HS-27A (cell line): ENCODE measurements around the gene CNTNAP2.
"Not testable (repeated sequence)": the region's sequence is repeated elsewhere in the genome, so short reads cannot be mapped to it uniquely, and the experiment has no call there.

Experiments used
- DNase-seq: peaks from one replicate; pipeline ENCODE4 v3.0.0-alpha.2; 2012; ENCODE audit warnings: low read depth, missing footprints

The CNTNAP2 gene

DNA sequence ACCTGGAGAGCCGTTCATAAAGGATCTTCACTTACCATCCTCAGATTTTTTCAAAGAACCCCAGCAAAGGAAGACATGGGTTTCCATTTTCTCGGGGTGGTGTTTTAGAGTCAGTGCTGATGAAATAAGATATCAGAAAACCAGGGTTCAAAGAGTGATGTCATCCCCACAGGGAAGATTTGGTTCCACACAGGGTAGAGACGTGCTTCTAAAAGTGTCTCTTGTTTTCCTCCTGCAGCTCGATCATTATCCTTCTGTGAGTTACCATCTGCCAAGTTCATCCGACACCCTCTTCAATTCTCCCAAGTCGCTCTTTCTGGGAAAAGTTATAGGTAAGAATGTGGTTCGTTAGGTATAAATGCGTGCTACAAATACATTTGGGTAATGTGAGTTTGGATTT is 2150.2 kb downstream of the CNTNAP2 start:
- DNase-seq = no peak

DNA sequence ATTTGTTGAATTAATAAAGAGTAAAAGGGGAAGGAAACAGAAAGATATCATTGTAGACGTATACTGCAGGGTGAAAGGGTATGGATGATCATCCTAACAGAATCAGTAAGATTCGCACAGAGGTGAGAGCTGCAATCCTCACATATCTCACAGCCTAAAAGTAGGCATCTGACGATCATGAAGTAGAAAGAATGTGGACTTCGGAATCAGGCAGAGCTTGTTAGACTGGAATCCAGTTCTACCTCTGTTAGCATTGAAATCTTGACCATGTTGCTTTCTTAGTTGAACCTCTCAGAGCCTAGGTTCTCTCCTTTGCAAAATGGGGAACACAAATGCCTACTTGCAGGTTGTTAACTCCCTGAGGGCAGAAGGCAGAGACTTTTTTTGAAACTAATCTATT is 2154.0 kb downstream of the CNTNAP2 start:
- DNase-seq = no peak

DNA sequence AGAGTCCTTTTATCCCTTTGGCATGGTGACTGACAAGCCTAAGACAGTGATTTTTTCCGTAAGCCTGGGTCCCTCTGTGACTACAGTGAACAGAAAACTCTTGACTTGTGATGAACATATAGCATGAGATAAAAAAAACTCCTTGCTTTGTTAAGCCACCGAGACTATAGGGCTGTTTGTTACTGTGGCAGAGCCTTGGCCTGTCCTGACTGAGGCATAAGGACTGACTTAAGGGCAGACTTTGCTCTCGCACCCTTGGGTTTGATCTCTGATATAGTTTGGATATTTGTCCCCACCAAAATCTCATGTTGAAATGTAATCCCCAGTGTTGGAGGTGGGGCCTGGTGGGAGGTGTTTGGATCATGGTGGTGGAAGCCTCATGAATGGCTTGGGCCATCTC is 2157.5 kb downstream of the CNTNAP2 start:
- DNase-seq = no peak

DNA sequence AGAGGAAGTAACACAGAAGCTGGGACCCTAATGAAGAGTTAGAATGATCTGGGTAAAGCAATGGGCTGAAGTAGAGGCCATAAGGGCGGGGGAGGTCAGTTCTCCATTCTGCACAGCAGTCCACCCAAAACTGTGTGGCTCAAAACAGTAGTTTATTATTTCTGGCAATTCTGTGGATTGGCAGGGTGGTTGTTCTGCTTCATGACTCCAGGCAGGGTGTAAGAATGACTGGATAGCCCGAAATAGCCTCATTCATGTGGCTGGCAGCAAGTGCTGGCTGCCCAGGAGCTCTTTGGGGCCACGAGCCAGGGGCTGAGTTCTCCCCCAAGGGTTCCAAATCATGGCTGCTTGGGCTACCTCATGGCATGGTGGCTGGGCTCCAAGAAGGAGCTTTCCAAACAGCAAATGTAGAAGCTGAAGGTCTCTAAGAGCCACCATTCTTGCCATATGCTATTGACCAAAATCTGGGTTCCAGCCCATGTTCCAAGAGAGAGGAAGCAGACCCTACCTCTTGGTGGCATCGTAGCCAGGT is 2158.8 kb downstream of the CNTNAP2 start:
- no peak for DNase-seq

DNA sequence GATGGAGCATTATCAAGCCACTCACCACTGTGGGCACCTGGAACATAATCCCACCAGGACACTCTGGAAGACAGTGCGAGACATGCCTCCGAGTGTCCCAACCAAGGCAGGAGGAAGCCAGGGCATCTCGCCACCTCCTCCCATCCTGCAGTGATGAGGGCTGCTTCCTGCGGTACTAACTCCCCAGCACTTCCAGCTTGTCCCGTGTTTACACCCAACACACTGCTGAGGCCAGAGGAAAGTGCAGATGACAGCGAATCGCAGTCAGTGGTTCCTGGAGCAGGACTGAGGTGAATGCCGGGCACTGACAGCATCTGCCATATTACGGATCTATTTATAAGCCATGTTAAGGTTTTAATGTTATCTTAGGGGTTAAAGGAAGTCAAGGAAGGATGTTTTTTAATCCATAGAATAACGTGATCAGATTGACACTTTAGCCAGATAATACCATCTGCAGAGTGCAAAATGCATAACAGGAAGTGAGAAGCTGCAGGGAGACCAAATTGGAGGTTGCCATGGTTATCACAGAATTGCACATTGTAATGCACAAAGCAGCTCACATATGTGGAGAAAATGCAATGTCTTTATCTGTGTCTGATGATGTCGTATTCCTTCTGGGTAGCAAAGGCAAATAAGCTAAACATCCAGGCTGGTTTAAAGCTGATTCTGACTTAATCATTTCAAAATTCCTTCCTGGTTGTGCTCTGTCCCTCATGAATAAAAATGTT is 2159.9 kb downstream of the CNTNAP2 start:
- no peak for DNase-seq

DNA sequence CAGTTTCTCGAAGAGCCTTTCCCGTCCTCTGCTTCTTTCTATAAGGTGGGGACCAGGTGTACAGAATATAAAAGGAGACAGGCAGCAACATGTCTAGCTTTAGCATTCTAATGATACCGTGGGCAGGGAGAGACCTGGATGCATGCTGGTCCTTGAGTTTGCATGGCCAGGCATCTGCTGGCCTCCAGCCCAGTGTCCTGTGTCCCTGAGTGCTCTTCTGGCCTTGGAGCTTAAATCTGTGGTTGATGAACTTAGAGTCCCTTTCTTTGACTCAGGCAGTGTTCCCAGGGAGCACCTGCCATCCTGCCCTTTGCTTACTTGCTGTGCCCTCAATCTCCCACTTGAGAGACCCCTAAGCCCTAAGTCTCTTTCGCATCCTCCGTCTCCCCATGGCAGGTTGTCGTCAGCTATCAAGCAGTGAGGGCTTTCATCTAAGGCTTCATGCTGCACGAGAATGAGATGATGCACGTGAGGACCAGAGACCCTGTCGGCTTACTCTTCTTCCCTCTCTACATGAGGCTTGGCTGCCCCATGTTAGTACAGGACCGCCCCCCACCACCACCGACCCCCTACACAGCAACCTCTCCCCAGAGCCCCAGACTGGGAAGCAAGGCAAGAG is 2160.6 kb downstream of the CNTNAP2 start:
- DNase-seq = no peak

DNA sequence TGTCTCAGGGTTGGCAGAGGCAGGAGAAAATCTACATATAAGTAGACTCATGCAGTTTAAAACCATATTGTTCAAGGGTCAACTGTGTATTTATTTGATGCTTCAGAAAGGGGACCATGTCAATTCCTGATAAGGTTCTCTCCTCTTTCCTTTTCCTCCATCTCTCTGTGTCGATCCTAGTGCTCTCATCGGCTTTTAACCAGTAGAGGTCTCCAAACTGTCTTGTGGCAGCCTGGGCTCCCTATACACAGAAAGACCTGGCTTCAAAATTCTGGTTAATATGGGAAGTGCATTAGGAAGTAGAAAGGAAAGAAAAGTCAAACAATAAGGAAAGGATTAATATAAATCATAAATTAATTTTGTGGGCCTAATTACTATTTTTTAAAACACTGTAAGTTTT is 2169.5 kb downstream of the CNTNAP2 start:
- DNase-seq = no peak

DNA sequence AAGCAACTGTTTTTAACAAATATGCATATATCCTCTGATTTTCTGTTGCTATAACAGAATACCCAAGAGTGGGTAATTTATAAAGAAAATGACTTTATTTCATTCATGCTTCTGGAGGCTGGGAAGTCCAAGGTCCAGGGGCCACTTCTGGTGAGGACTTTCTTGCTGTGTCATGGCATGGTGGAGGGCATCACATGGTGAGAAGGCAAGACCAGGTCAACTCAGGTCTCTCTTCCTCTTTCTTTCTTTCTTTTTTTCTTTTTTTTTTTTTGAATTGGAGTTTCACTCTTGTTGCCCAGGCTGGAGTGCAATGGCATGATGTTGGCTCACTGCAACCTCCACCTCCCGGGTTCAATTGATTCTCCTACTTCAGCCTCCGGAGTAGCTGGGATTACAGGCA is 2170.9 kb downstream of the CNTNAP2 start:
- DNase-seq = no peak

DNA sequence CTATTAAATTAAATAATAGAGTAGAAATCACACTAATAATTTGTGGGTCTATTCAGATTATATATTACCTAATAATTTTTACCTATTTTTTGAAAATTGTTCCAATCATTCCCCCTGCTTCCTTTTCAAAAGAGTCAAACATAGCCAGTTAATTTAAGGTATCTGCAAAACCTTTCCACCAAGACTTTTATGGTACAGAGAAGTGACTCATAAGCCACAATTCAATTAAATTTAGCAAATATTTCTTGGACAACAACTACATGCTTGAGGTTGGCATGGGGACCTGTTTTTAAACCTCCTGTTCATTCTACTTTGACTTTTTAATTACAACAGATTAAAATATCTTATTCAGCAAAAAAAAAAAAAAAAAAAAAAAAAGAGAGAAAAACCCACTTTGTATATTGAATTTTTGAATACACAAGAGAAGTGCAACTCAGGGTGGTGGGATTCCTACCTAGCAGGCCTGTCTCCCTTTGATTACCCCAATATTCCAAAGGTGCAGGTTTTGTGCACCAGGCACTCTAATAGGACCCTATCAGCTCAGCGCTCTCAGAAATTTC is 2172.1 kb downstream of the CNTNAP2 start:
- DNase-seq = no peak

DNA sequence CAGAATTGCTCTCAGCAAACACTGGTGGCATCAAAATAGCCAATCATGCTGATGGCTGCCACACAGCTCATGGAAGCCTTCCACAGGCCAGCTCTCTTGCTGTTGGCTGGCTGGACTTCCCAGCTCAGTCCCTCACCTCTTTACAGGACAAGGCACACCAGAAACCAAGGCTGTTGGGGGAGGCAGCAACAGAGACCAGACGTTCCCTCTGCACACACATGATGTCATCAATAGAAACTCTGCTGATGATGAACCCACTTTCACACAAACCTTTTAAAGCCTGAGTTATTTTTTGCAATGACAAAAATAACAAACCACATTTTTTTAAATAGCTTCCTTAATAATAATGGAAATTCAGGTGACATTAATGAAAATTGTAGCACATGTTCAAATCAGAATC is 2173.0 kb downstream of the CNTNAP2 start:
- no peak for DNase-seq

DNA sequence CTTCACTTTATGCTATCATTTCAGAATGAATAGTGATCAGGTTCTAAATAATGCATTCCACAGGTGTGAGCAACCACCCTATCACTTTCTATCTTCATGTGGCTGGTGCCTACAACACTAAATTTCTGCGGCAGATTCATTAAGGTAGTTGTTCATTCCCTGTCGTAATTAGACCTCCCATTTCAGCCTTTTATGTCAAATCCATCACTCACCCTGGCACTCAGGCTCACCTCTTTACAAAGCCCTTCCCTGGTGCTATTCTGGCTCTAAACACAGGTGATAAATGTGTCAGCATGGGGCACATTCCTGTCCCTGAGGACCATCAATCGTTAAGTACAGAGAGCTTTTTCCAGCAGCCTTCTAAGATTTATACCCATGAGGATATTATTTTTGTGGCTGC is 2173.9 kb downstream of the CNTNAP2 start:
- DNase-seq = no peak

DNA sequence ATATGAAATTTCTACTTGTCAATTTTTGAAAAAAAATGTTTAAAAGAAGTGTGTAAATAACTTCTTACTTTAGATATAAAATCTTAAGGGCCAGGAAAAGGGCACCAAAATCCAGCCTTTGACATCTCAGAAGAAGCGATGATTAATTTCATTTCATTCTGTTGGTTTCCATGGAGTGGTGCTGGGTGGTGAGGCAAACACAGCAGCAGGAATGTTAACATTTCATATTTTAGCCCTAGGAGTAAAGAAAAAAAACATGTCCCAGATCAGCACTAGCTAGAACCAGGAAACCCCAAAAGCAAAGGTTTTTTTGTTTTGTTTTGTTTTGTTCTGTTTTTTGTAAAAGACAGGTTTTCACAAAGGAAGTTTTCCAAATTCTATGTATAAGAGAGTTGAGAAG is 2175.2 kb downstream of the CNTNAP2 start:
- no peak for DNase-seq

DNA sequence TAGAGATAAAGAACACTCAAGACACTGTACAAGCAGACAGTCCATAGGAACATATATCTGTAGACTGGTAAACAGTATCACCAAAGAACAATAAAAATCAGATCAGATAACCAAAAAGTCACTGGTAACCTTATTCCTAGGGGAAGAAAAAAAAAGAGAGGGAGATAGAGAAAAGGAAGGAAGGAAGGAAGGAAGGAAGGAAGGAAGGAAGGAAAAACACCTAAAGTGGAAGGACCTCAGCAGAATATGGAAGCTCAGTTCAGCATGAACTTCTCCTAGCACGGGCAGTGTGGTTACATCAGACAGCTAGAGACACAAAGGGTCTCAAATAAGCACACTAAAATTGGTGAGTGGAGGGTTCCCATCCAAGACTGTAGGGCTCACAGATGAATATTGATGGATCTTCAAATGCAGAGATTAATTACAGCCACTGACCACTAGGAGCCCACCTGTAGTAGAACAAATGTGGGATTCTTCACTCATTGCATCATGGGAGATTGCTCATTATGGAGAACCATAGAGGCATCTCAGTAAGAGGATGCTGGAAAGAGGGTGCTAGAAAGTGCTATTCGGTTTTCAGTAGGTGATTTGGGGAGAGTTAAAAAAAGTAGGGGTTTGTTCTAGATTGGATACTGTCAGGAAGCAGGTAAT is 2180.5 kb downstream of the CNTNAP2 start:
- no peak for DNase-seq

DNA sequence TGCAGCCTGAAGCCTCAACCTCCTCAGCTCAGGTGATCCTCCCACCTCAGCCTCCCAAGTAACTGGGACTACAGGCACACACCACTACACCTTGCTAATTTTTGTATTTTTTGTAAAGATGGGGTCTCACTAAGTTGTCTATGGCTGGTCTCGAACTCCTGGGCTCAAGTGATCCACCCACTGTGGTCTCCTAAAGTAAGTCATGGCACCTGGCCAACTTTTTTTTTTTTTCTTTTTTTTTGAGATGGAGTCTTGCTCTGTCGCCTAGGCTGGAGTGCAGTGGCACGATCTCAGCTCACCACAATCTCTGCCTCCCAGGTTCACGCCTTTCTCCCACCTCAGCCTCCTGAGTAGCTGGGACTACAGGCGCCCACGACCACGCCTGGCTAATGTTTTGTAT is 2182.2 kb downstream of the CNTNAP2 start:
- not testable (repeated sequence) for DNase-seq

DNA sequence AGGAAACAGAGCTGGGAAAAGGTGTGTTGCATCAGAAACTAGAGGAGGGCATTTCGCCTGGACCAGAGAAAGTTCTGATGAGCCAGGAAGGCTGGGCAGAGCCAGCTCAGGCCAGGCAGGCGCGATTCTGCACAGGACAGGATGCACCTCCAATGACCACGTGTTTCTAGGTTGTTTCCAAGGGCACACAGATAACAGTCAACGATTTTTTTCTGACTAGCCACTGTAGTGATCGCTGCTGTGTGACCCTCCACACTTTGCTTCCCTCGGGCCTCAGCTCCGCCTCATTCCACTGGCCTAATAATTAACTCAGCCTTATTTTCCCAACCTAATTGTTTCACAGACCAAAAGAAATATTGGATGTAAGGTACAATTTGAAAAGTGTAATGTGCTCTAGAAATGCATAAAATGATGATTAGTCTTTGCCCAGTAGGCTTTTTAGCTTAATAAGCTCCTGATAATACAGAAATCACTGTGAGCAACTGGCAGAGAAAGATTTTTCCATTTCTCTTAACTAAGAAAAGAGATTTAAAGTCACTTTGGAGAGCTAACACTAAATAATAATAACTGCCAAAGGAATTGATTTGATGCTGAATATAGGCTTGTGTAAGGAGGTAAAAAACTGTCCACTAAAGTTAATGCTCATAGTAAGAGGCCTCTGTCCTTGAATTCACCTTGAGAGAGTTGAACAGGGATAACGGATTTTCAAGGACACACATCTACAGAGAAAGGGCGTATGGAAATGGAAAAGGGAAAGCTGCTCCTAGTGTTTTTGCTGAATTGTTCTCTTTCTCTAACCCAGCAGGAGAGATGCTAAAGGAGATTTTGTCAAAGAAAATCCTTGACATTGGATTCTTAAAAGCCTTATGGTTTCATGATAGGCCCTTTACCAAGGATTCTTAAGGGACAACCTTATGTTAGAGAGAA is 2183.0 kb downstream of the CNTNAP2 start:
- DNase-seq = no peak

DNA sequence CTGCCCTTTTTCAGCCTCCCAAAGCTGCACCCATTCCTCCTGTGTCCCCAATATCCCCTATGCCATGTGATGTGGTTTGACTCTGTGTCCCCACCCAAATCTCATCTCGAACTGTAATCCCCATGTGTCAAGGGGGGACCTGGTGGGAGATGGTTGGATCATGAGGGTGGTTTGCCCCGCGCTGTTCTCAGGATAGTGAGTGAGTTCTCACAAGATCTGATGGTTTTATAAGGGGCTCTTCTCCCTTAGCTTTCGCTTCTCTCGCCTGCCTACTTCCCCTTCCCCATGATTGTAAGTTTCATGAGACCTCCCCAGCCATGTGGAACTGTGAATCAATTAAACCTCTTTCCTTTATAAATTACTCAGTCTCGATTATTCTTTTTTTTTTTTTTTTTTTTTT is 2185.8 kb downstream of the CNTNAP2 start:
- not testable (repeated sequence) for DNase-seq

DNA sequence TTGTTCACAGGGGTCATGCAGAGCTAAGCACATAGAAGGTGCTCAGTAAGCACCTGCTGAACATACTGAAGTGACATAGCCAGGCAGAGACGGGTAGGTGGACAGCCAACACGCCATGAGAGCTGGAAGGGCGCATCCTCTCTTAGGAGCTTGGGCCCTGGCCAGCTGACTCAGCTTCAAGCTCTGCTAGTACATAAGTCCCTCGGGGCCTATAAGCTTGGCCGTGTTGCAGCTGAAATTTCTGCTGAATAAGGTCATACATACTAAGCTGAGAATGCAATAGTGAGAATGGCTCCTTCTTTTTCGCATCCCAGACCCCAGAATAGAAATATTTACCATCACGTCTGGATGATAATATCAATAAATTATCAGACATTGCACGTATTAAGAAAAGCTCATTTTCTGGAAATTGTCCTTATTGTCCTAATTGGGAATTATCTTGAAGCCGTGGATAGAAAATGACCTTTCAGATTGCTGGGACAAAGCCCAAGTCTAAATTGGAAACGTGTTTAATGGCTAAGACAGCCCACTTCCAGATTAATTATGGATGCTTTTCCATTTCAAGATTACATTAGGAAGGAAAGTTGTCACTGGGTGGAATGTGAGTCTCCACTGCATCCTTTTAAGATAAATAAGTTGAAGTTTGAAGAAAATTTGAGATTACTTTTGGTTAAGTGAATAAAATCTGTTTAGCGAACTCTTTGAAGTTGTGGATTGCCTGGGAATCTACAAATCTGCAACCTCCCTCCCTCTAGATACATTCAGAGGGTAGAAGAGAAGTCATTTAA is 2186.9 kb downstream of the CNTNAP2 start:
- no peak for DNase-seq

DNA sequence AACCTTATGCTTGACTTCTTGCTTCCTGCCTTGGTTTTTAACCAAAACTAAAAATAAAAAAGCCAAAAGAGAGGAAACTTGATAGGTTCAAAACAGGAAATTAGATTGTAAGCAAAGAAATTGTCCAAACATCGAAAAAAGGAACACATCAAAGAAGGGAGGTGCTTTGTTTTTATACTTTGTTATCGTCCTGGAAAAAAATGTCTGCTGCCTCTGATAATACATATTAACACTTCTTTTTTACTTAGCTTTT is 2187.4 kb downstream of the CNTNAP2 start:
- DNase-seq = no peak

DNA sequence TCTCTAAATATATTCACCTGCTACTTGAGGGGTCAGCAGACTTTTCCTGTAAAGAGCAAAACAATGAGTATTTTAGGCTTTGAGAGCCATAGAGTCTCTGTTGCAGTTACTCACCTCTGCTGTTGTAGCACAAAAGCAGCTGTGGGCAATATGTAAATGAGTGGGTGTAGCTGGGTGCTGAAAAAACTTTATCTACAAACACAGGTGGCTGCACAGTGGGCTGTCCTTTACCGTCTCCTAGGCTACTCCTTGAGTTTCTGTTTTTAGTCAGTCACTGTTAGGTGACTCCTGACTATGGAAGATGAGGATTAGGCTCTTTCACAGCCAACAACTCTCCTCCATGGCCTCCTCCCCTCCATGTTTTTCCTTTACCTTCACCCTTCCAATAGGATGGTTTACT is 2187.9 kb downstream of the CNTNAP2 start:
- no peak for DNase-seq

DNA sequence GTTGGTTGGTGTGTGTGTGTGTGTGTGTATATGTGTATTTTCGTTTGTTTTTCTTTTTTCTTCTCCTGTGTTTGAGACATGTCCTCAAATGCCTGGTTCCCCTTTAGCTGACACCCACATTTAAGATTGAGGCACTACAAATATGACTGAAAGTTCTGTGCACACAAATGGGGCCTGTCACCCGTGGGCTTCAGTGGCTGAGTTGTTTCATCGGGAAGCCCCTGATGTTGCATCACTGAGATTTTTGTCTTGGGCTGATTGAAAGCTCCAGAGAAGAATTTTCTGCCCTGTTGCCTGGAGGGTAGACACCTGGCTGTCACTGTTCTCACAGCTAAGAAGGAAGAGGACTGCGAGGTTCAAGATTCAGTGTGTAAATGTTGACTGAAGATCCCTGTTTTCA is 2190.2 kb downstream of the CNTNAP2 start:
- DNase-seq = no peak

DNA sequence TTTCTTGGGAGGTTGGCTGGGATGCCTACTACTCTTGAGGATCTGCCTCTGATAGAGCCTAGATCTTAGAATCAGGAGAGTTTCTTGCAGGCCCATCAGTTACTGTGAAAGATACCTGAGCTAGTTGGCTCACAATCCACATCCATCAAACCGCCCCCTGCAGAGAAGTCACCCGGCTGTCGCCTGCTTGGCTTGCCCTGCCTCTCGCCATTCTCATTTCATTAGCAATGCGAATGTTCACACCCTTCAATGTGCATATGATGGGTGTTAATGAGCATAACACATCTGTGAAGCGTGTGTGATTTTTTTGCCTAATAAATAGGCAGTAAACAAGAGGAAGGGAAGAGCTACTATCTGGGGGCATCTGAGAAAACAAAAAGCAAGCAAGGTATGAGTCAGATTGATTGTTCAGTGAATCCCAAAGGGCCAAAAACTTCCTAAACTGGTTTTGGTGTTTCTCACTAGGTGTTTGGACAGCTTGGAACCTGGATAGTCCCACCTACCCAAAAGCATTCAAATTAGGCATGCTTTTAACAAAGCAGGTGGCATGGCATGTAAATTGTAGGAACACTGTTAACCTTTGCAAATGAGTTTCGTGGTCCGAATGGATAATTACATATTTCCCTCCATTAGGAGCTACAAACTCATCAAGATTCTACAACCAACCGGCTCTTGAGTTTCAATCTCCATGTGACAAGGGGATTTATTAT is 2201.7 kb downstream of the CNTNAP2 start:
- DNase-seq = no peak
